Globus pallidus (tissue), 1 donor: ENCODE results near the gene COPS9.
A peak's percentile ranks its signal among the peaks of the same experiment; 100 is the strongest.

Source experiments
- DNase-seq: peaks from one replicate; pipeline ENCODE4 v3.0.0-alpha.2; 2015; ENCODE audit warnings: low spot score

Gene COPS9

DNA sequence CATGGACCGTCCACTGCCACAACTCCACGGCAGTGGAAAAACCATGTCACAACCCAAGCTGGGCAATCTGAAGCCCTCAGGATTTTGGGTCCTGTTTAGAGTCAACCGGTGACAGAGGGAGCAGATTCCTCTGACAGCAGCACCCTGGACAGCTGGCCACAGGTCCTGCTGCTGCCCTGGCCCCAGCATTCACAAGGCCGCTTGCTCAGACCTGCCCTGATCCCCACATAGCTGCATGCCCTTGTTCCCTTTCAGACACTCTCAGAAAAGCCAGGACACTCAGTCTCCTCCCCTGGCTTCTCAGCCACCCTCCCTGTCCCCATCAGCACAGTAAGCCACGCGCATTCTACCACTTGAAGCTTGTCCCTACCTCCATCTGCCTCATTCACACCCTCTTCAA lies 1.6 kb downstream of the COPS9 start:
- no peak for DNase-seq

DNA sequence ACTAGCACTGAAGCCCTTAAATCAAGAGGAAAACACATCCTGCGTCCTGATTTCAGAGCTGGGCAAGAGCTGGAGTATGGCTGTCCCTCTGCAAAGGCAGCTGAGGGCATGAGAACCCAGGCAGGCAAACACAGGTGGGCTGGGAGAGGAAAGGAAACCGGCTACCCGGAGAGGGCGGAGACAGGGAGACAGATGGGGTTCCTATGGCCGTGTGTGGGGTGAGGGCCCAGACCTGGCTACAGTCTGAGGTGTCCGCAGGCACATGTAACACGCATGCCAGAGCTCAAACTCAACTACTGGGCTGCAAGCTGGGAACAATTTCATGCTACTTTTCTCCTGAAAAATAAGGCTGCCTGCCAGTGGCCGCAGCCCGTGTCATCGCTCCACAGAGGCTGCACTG lies 2.7 kb downstream of the COPS9 start:
- DNase-seq, result no peak

DNA sequence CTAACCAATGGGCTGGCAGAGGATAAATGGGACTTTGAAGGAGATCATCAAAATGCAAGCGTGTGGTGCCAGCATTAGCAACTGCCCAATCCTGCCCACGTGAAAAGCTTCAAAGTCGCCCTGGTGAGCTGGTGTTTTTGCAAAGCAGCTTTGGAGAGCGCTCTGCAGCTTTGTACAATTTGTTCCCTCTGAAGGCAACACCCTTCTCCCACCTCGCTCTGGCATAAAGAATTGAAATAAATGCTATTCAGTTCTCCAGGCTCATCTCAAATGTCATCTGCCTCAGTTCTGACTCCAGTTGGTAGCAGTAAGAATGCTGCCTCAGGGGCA lies 3.5 kb downstream of the COPS9 start:
- DNase-seq, result peak; percentile 29

DNA sequence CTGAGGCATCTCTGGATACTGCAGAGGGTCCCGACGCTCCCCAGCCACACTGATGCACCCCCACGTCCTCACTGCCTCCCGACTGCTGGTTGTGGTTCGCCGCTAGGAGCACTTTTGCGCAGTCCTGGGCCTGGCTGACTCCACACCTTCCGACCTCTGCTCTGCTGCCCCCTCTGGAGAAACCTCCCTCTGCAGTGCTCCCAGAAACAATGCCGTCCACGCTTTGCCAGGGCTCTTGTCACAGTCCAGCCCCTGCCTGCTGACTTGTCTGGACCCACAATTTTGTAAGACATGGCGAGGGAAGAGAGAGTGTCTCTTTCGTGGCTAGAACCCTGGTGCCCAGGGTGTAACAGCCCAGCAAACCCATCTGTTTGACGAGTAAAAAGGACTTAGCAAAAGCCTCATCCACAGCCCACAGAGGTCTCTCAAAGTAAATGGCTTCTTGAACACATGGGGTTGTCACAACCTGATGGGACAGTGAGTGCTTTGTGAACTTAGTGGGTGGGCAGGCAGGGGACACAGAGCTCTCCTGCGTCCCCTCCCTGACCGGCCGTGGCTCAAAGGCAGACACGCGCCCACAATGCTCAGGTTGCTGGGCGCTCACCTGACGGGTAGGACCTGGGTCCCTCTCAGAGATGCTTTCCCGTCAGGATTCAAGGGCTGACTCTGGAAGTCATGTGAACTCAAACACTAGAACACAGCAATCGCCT lies 4.0 kb downstream of the COPS9 start:
- DNase-seq, result no peak

DNA sequence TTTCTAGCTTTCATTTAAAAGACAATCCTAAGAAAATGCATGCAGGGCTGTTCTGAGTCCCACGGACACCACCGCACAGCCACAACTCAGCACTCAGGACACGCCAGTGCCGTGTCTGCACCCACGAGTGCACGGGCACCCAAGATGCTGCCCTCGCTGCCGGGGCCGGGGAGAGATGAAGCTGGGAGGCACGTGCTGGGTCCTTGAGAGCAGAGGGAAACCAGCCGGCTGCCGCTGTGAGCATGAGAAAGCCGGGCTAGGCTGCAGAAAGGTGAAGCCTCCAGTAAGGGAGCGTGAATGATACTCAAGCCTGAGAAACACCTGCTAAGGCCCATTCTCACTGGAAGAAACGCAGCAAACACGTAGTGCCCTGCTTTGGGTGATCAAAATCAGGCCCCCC lies 4.8 kb downstream of the COPS9 start:
- DNase-seq, result no peak

DNA sequence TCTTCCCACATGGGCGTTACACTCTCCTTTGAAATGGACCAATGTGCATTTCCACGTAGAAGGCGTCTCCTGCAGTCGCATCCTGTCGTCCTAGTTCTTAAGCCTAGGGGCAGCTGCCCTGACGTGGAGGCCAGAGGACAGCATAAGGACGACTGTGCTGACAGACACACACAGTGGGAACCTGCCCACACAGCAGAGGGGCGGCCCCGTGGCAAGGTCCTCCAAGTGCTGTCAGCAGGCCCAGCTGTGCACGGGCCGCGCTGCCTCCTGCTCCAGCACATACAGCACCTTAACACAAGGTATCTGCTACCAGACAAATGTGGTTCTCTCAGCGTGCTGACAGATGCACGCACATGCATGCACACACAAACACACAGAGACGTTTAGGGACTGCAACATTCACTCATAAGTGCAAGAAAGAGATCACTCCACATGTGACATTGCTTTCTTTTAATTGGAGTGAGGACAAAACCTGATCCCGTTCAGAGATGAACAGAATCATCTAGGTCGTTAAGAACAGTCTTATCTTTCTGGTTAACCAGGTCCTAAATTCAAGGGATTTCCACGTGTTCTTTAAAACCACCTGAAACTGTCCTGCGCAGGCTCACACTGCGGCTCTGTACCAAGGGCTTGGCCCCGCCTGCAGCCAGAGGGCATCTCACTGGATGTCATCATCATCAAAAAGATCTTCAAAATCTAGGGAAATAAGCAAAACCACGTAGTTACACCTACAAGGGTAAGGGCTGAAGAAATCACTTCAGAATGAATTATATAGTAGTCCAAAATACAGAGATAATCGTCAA lies 5.5 kb downstream of the COPS9 start:
- no peak for DNase-seq

DNA sequence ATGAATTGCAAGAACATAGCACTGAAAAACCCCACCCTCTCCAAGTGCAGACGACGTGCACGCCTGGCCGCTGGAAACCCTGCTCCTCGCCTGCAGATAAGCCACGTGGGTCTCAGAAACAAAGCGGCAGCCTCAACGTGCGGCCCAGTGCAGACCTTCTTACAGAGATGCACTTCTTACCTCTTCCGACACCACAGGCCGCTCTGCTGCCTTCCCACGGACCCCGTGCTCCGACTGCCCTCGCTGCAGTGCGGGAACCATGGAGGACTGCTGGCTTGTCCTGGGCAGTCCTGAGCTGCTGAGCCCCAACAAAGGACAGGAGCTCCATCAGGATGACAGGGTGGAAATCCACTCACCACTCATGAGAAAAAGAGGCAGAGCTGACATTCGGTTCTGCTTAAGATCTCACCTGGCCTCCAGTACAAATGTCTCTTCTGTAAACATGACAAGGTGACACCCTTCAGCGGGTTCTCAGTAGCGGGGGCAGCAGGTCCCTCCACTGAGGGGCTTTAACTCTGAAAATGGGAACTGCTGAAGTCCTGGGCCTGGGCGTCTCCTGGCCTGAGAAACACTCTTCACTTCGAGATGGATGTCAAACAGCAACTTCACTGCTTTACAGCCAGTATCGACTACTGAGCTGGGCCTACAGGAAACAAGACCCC lies 6.2 kb downstream of the COPS9 start:
- DNase-seq, result no peak

DNA sequence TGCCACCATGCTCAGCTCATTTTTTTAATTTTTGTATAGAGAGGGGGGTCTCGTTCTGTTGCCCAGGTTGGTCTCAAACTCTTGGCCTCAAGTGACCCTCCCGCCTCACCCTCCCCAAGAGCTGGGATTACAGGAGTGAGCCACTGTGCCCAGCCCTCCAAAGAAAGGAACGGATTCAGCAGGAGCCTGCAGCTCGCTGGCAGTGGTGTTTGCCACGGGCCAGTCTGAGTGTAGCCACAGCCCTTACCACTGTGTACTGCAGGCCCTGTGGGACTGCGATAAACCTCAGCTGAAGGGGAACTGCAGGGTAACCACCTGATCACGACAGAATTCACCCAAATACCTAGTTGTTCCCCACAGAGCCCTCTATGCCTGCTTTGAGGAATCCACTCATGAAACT lies 6.8 kb downstream of the COPS9 start:
- no peak for DNase-seq

DNA sequence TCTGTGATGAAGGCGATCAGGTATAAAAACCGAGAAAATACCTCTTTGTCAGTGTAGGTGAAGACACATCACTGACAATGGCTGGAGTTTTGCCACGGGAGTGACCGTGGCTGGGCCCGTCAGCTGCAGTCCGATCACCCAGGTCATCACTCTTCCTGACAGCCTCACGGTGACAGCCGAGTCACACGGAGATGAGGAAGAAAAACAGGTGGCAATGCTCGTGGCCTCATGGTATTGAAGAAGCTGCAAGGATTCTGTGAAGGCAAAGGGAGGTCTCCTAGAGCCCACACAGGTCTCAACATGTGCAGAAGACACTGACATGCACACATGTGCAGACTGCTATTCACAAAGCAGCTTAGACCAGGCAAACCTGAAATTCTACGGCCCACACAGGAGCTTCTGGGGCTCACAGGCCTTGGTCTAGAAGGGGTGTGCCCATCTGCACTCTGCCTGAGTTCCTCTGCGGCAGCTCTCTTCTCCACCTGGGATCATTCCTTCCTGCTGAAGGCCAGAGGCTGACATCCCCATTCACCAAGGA lies 7.4 kb downstream of the COPS9 start:
- DNase-seq, result no peak

DNA sequence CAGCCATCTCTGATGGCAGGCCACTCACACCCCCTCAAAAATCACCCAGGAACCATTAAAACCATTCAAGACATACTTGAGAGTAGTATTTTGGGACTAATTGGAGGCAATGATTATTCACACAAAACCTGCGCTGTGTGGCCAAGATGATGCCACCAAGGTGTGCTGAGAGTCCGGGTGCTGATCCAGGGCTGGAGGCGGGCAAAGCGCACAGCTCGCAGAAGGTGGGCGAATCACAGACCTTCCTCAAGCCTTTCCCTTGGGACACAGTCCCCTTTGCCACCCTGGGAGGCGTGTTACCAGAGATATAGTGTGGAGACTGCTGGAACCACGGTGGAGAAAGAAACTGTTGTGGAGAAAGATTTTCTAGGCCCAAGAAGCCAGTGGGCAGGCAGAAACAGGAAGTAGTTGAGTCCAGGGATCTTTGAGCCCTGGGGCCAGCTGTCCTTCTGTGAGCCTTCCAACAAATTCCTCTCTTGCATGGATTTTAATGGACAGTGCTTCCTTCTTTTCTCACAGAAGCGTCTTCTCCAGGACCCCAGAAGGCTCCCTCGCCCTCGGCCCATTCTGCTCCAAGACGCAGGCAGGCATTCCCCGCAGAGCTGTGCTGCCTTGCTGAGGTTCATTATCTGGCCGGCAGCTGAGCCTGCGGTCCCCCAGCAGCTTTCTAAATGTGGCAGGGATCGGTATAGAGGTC lies 8.0 kb downstream of the COPS9 start:
- DNase-seq, result no peak

DNA sequence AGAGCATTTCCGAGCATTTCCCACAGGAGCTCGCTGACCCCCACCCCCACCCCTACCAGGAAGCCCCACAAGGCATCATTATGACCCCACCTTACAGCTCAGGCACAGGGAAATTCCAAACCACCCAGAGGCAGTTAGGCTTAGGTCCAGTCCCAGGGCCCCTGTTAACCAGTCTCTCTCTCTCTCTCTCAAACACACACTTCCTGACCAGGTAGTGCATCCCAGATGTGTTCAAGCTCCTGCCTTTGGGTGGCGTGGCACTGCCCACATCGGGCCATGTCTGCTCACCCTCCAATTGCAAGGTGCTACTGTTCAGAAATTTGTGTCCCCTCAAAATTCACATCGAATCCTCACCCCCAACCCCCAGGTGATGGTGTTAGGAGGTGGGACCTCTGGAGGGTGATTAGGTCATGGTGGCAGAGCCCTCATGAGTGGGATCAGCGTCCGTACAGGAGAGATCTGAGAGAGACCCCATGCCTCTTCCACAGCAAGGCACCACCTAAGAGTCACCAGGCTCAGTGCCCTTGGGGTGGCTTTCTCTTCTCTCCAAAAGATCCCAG lies 8.8 kb downstream of the COPS9 start:
- no peak for DNase-seq

DNA sequence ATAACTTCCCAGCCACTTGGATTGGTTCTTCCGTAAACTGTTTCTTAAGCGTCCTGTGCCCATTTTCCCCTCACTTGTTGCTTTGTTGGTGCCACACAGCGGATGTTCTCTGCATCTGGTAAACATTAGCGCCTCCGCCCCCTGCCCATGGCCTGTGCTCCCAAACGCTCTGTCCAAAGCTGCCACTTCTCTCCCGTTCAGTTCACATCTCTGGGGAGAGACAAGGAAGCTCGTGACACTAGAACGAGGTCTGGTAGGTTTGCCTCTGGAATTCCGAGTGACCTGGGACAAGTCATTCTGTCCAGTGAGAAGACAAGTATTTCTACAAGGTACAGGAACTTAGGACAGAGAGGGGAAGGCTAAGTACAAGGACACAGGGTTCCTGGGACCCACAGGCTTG lies 9.4 kb downstream of the COPS9 start:
- no peak for DNase-seq

DNA sequence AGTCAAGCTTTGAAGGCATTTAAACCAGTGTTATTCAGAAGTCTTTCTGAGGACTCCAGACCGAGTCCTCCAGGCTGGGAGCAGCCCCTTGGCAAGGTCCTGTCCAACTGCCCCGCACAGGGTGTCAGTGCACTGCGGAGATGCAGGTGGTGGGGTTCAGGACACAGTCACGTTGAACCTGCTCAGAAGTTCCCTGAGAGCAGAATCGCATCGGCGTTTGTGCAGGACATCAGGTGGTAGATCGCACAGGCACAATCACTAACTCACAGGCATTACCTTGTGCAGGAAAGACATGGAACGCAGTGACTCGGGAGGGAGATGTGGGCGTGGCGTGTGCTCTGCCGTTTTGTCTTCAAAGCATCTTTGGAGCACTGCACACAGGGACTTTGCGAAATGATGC lies 10.4 kb downstream of the COPS9 start:
- DNase-seq, result no peak

DNA sequence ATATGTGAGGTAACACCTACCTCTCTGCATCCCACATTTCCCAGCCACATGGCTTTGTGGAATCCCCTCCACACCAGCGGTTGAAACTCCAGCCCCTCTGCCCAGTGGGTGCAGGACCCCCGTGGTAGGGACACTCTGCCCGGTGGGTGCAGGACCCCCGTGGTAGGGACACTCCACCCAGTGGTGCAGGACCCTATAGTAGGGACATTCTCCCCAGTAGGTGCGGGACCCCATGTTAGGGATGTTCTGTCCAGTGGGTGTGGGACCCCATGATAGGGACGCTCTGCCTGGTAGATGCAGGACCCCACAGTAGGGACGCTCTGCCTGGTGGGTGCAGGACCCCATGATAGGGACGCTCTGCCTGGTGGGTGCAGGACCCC lies 11.5 kb downstream of the COPS9 start:
- no peak for DNase-seq

DNA sequence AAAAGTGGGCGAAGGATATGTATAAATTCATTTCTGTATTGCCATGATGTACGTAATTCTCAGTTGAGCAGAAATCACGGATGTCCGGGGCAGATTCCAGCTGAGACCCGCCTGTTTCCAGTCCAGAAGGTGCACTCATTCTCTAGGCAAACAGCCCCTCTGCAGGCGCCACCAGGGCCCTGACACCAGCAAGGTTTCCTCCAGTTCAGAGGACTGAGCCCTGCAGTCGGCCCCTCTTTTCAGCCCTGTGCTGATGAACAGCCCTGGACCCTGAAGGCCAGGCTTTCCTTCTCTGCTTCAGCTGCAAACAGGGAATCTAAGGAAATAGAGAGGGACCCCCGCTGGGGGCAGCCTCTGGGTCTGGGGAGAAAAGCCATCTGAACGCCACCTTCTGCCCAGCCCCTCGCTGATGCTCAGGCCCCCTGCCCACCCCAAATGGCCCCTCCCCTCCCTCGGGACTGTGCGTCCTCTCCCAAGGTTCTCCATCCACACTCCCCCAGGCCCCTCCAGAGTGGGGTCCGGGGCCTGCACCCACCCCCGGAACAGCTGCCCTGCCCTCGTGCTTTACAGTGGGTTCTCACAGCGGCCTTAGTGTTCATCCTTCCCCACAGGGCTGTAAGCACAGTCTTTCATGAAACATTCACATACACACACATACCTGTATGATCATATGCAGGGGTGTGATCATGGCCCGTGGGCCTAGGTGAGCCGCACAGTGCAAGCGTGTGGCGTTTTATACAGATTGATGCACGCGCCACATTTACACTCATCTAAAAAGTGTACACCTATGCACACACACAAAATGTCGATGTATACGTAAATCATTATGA lies 12.1 kb downstream of the COPS9 start:
- DNase-seq, result no peak

DNA sequence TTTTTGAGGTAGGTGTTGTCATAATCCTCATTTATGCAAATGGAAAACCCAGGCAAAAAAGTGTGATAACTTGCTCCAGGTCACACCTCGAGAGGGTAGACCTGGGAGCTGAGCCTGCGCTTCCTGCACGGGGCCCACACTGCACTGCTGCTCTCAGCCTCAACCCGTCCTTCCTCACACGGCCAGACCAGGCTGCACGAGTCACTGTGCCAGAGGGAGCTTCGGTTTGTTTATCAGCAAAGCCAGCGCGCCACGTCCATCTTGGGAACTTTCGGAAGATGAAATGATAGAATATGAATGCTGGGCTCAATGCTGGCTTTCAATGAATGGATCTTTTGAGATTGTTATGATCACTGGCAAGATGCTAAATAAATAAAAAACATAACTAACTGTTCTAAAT lies 14.4 kb downstream of the COPS9 start:
- no peak for DNase-seq

DNA sequence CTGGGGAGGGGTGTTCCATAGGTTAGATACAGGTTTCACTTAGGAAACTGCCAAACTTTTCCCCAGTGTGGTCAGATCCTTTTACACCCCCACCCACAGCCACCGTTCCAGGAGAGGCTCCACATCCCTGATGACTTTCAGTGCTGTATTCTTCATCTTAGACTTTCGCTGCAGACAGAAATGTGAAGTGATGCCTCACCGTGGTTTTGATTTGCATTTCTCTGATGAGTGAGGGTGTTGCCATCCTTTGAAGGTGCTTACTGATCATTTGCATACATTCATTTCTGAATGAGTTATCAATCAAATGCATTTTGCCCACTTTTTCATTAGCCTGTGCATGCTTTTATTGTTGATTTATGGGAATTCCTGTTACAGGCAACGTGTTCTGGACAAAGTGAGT lies 14.9 kb downstream of the COPS9 start:
- DNase-seq, result no peak

DNA sequence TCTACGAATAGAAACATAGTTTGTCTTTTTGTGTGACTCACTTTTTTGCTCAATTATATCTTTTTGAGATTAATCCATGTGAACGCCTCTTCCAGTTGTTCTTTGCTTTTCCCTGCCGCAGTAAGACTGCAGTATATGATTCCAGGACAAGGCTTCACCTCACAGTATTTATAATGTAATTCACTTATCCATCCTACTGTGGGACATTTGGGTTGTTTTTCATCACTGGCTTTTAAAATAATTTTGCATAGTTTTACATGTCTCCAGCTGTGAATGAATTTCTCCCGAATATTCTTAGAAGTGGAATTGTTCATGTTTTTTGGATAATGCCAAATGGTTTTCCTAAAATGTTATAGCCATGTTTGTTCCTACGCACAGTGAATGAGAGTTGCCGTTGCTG lies 21.9 kb downstream of the COPS9 start:
- no peak for DNase-seq

DNA sequence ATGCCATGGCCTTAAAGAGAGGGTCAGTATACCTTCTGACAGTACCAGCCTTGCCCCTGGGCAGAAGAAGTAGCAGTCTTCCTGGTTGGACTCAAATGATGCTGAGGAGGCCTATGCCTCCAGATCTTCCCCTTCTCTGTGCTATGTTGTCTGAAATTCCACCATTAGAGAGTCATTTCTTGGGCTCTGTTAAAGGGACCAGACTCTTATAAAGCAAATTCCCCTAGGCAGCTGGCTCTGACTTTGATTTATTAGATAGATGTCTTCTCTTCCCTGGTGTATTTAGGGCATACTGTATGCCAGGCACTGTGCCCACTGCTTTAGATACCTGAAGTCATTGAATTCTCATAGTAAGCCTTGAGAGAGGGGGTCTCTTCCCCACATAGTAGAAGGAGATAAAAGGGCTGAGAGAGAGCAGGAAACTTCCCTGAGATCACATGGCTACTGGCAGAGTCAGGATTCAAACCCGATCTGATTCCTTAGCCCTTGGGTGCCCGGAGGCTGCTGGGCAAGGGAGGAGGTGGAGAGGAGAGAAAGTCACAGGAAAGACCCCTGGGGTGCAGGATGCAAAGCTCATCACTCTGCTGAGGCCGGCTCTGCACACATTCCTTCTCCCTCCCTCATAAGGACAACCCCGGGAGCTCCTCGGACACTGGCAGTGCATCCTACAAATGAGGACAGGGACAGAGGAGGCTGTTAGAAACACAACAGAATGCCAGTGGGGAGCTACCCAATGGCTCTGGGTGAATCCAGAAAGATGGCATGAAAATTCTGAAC lies 23.0 kb downstream of the COPS9 start:
- DNase-seq, result no peak

DNA sequence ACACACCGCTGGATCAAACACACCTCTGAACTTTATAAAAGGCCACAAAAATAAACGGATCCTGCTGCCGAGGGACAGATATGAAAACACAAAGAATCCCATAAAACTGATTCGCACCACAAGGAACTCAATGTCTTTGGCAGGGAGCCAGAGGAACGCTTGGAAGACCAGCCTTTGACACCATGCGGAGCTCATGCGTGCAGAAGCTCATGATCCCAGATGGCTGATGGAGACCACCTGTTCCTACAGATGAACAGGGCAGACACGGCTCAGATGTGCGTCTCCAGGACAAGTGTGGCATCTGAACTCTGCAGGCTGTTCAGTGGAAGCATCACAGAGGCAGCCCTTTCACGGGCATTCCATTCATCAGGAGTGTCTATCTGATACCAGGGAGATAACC lies 24.9 kb downstream of the COPS9 start:
- DNase-seq, result no peak

DNA sequence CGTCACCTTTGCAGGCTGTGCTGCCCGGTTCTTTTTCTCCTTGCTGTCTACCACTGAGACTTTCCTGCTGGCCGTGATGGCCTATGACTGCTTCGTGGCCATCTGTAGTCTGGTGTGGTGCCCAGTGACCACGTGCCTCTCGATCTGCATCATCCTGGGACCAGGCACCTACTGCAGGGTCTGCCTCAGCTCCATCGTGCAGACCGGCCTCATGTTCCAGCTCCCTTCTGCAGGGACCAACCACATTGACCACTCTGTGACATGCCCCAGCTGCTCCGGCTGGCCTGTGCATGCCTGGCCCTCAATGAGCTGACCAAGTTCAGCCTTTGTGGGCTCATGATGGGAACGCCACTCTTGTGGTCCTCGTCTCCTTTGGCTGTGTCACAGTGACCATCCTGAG lies 26.7 kb downstream of the COPS9 start:
- no peak for DNase-seq
